ENCODE measurements around the gene TMEM59.
"Not testable (repeated sequence)": the region's sequence is repeated elsewhere in the genome, so short reads cannot be mapped to it uniquely, and the experiment has no call there.

TMEM59 gene

GRCh38 chr1:54013393-54014008 lies 39.5 kb downstream of the TMEM59 start:
- DNase-seq = no peak

GRCh38 chr1:54012863-54013262 lies 40.1 kb downstream of the TMEM59 start:
- DNase-seq = no peak

GRCh38 chr1:54012008-54012325 lies 41.0 kb downstream of the TMEM59 start:
- no peak for DNase-seq

GRCh38 chr1:54011316-54012007 lies 41.5 kb downstream of the TMEM59 start:
- no peak for DNase-seq

GRCh38 chr1:54010415-54011117 lies 42.4 kb downstream of the TMEM59 start:
- DNase-seq = no peak

GRCh38 chr1:54009406-54009805 lies 43.6 kb downstream of the TMEM59 start:
- no peak for DNase-seq

GRCh38 chr1:54008876-54009275 lies 44.1 kb downstream of the TMEM59 start:
- DNase-seq = no peak

- no peak for DNase-seq
These were observed 45.4 kb downstream of the TMEM59 start for GRCh38 chr1:54007613-54008012.

GRCh38 chr1:54006508-54006907 lies 46.5 kb downstream of the TMEM59 start:
- no peak for DNase-seq

- DNase-seq = no peak
These were observed 48.4 kb downstream of the TMEM59 start for GRCh38 chr1:54004481-54005049.

GRCh38 chr1:54003750-54004480 lies 49.1 kb downstream of the TMEM59 start:
- not testable (repeated sequence) for DNase-seq

- no peak for DNase-seq
These were observed 49.8 kb downstream of the TMEM59 start for GRCh38 chr1:54003249-54003646.

- no peak for DNase-seq
These were observed 50.3 kb downstream of the TMEM59 start for GRCh38 chr1:54002544-54003248.

GRCh38 chr1:54001591-54001990 lies 51.4 kb downstream of the TMEM59 start:
- DNase-seq = no peak

- DNase-seq = no peak
These were observed 53.1 kb downstream of the TMEM59 start for GRCh38 chr1:53999920-54000319.

GRCh38 chr1:53998223-53998622 lies 54.8 kb downstream of the TMEM59 start:
- no peak for DNase-seq

- DNase-seq = no peak
These were observed 57.3 kb downstream of the TMEM59 start for GRCh38 chr1:53995683-53996082.

- not testable (repeated sequence) for DNase-seq
These were observed 58.5 kb downstream of the TMEM59 start for GRCh38 chr1:53994516-53994915.

GRCh38 chr1:53992085-53992874 lies 60.7 kb downstream of the TMEM59 start:
- no peak for DNase-seq

- DNase-seq = no peak
These were observed 65.1 kb downstream of the TMEM59 start for GRCh38 chr1:53987880-53988279.

GRCh38 chr1:53986458-53986857 lies 66.5 kb downstream of the TMEM59 start:
- no peak for DNase-seq

Data from right kidney (tissue), 1 donor.